CD14-positive monocyte (primary cell): ENCODE measurements around the gene RAI1. TPM values are rescaled to one million over a fixed set of nuclear protein-coding genes. Genes with fewer than 3 reads are reported as not detected.

Source experiments
- DNase-seq, 3 donors: peaks; one replicate each; pipeline ENCODE4 v3.0.0-alpha.2; 2011 to 2022
- H2AFZ ChIP-seq: 2 replicates; pipeline ENCODE4 v1.6.0; 2012; ENCODE audit warnings: mild to moderate bottlenecking, low read depth, low read length, inconsistent platforms; ENCODE audit not compliant: insufficient read depth, poor library complexity, severe bottlenecking
- H3K27ac ChIP-seq, 2 donors: 1 replicate in 1 of 2; 2 replicates in 1 of 2; pipeline ENCODE4 v1.5.1; 2012 to 2013; ENCODE audit warnings: low read length in 2 of 2, control low read depth in 1 of 2, inconsistent platforms in 1 of 2, low read depth in 1 of 2, mild to moderate bottlenecking in 1 of 2
- H3K27me3 ChIP-seq, 2 donors: one replicate each; pipeline versions ENCODE4 v1.6.0 to v1.6.1; 2011 to 2013; ENCODE audit warnings: low read length in 2 of 2; ENCODE audit not compliant: control insufficient read depth in 2 of 2, insufficient read depth in 2 of 2
- H3K36me3 ChIP-seq, 2 donors: replicated peaks in 1 of 2; 1 replicate in 1 of 2; 2 replicates in 1 of 2; pipeline versions ENCODE4 v1.5.1 to v1.6.1; 2012 to 2013; ENCODE audit warnings: low read length in 2 of 2, control low read depth in 1 of 2, inconsistent platforms in 1 of 2, mild to moderate bottlenecking in 1 of 2; ENCODE audit not compliant: insufficient read depth in 2 of 2, control insufficient read depth in 1 of 2
- H3K4me1 ChIP-seq, 2 donors: 1 replicate in 1 of 2; 2 replicates in 1 of 2; pipeline versions ENCODE4 v1.5.1 to v1.6.1; 2012 to 2013; ENCODE audit warnings: low read length in 2 of 2, control low read depth in 1 of 2, inconsistent platforms in 1 of 2, mild to moderate bottlenecking in 1 of 2, moderate library complexity in 1 of 2; ENCODE audit not compliant: insufficient read depth in 2 of 2, control insufficient read depth in 1 of 2
- H3K4me2 ChIP-seq: replicated peaks from 2 replicates; pipeline ENCODE3; 2012; ENCODE audit warnings: low read length, moderate library complexity, mild to moderate bottlenecking; ENCODE audit not compliant: poor library complexity, severe bottlenecking; ENCODE audit errors: extremely low read depth
- H3K4me3 ChIP-seq, 3 experiments: fragments of 200-600 bp in 1 of 3; sonication (generic) in 1 of 3; replicated peaks in 1 of 3; 1 replicate in 2 of 3; 2 replicates in 1 of 3; pipeline ENCODE4 v1.5.1; 2011 to 2013; ENCODE audit warnings: low read length in 3 of 3, mild to moderate bottlenecking in 3 of 3, control low read depth in 2 of 3, low read depth in 2 of 3, inconsistent platforms in 1 of 3, moderate library complexity in 1 of 3
- H3K79me2 ChIP-seq: 2 replicates; pipeline ENCODE4 v1.6.0; 2012; ENCODE audit warnings: mild to moderate bottlenecking, control low read depth, inconsistent platforms, low read length, moderate library complexity; ENCODE audit not compliant: insufficient read depth
- H3K9ac ChIP-seq: 2 replicates; pipeline ENCODE4 v1.6.0; 2017; ENCODE audit warnings: low read length, mild to moderate bottlenecking; ENCODE audit not compliant: insufficient read depth, poor library complexity, severe bottlenecking
- H3K9me3 ChIP-seq, 2 donors: replicated peaks in 1 of 2; 1 replicate in 1 of 2; 2 replicates in 1 of 2; pipeline versions ENCODE4 v1.5.1 to v1.6.1; 2012 to 2013; ENCODE audit warnings: low read length in 2 of 2, control low read depth in 1 of 2; ENCODE audit not compliant: control insufficient read depth in 1 of 2, insufficient read depth in 1 of 2
- H4K20me1 ChIP-seq: 2 replicates; pipeline ENCODE4 v1.6.0; 2012; ENCODE audit warnings: mild to moderate bottlenecking, low read length, control low read depth, moderate library complexity; ENCODE audit not compliant: insufficient read depth
- H3K27ac Mint-ChIP-seq, 7 donors: one replicate each; pipeline ENCODE4 v1.8.0; 2020; ENCODE audit warnings: mild to moderate bottlenecking in 7 of 7, mixed read lengths in 7 of 7, moderate library complexity in 6 of 7, inconsistent platforms in 2 of 7
- H3K27me3 Mint-ChIP-seq, 3 donors: one replicate each; pipeline ENCODE4 v1.8.0; 2021 to 2022; ENCODE audit warnings: low read depth in 3 of 3, mild to moderate bottlenecking in 3 of 3, mixed read lengths in 3 of 3, moderate library complexity in 3 of 3, inconsistent platforms in 1 of 3
- H3K36me3 Mint-ChIP-seq, 2 donors: one replicate each; pipeline ENCODE4 v1.8.0; 2020; ENCODE audit warnings: mixed read lengths in 2 of 2, inconsistent platforms in 1 of 2, mild to moderate bottlenecking in 1 of 2
- H3K4me1 Mint-ChIP-seq: one replicate; pipeline ENCODE4 v1.8.0; 2020; ENCODE audit warnings: mild to moderate bottlenecking, mixed read lengths
- H3K4me3 Mint-ChIP-seq, 2 donors: one replicate each; pipeline ENCODE4 v1.8.0; 2020; ENCODE audit warnings: mild to moderate bottlenecking in 2 of 2, mixed read lengths in 2 of 2, moderate library complexity in 1 of 2
- H3K9me3 Mint-ChIP-seq, 7 donors: one replicate each; pipeline ENCODE4 v1.8.0; 2020 to 2022; ENCODE audit warnings: mixed read lengths in 7 of 7, mild to moderate bottlenecking in 6 of 7, moderate library complexity in 6 of 7, inconsistent platforms in 2 of 7
- WGBS: methylation state at CpG from one replicate; pipeline ENCODE4 v1.1.5; 2013; ENCODE audit warnings: missing lambda C conversion rate; ENCODE audit not compliant: insufficient coverage; 5-methylcytosine and 5-hydroxymethylcytosine counted together
- intact Hi-C, 2 donors: fragments of 100-400 bp; cut with micrococcal nuclease; formaldehyde crosslinking; loops; one replicate each; pipeline versions ENCODE4 v1.15.0 to v1.15.1; 2023
- polyA plus RNA-seq, 3 donors: library from polyadenylated mRNA; depleted of rRNA in 1 of 3; unstranded in 2 of 3; stranded (reverse) in 1 of 3; fragments of 300-500 nt in 2 of 3; fragments of >200 nt in 1 of 3; fragmentation: Illumina TruSeq in 2 of 3; gene quantifications; 1 replicate in 2 of 3; 2 replicates in 1 of 3; pipeline ENCODE4 v1.2.3, GENCODE V29; 2012 to 2021
- TF ChIP-seq, protein P1 (sequence below): fragments of 200-600 bp; IDR thresholded peaks from one replicate; pipeline ENCODE4 v1.8.0; 2022; ENCODE audit warnings: antibody characterized with exemption, mild to moderate bottlenecking

RAI1 gene
- polyA plus RNA-seq, 3 donors = 0.89 to 4.4 (median 1.5) TPM

DNA sequence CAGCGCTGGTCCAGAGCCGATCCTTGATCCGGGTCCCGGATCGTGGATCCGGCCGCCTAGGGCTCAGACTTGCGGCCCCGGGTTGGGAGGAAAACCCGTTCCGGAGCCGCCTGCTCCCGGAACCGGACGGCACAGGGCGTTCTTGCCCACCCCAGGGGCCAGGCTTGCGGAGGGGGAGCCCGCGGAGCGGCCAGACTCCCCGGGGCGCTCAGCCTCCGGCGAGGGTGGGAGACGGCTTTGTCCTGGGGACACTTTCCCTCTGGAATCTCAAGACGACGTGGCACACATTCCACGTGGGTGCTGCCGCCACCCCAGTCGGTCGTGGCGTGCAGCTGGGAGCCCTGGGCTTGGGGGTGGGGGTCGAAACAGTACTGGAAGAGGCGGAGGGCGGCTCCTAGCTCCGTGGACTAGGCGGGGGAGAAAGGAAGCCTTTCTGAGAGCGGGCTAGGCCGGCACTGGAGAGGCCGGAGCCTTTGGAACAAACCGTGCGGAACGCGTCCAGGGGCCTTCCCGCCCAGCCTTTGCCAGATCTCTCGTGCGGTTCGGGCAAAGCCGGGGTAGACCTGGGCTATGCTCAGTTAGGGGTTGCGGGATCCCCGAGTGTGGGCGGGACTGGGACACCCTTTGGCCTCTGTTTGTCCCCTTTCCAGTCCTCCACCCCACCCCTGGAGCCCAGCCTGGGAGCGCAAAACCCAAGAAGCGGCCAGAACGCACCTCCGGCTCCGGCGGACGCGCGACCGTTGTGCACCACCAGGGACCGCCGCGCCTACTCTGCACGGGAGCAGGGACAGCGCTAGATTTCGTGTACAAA, 129.0 kb downstream of the RAI1 start:
- no peak overlapping the region for H3K9ac ChIP-seq
- no peaks in the 10 kb centered on the region for H3K79me2 ChIP-seq
- DNase-seq = no peak
- H2AFZ ChIP-seq = no peak overlapping the region
- H4K20me1 ChIP-seq = peaks cover 13% of the 10 kb centered on the region
- no peak overlapping the region for H3K4me3 ChIP-seq
- TF ChIP-seq, protein P1, sequence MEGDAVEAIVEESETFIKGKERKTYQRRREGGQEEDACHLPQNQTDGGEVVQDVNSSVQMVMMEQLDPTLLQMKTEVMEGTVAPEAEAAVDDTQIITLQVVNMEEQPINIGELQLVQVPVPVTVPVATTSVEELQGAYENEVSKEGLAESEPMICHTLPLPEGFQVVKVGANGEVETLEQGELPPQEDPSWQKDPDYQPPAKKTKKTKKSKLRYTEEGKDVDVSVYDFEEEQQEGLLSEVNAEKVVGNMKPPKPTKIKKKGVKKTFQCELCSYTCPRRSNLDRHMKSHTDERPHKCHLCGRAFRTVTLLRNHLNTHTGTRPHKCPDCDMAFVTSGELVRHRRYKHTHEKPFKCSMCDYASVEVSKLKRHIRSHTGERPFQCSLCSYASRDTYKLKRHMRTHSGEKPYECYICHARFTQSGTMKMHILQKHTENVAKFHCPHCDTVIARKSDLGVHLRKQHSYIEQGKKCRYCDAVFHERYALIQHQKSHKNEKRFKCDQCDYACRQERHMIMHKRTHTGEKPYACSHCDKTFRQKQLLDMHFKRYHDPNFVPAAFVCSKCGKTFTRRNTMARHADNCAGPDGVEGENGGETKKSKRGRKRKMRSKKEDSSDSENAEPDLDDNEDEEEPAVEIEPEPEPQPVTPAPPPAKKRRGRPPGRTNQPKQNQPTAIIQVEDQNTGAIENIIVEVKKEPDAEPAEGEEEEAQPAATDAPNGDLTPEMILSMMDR = no peak
- H3K27ac ChIP-seq = no peak overlapping the region
- H3K36me3 ChIP-seq = peaks cover 41 to 65% of the 10 kb centered on the region in 2 donors
- 95% methylated on average over 49 of the region's 68 CpGs for WGBS
- H3K4me3 Mint-ChIP-seq = no peak overlapping the region
- H3K9me3 ChIP-seq = no peaks in the 10 kb centered on the region
- peaks cover 0 to 3% (median 0%) of the 10 kb centered on the region in 3 donors for H3K27me3 Mint-ChIP-seq
- H3K27ac Mint-ChIP-seq = no peak overlapping the region
- no peaks in the 10 kb centered on the region for H3K4me1 ChIP-seq
- no peak overlapping the region for H3K4me2 ChIP-seq
- H3K27me3 ChIP-seq = no peaks in the 10 kb centered on the region
- no peaks in the 10 kb centered on the region for H3K4me1 Mint-ChIP-seq
- no peaks in the 10 kb centered on the region for H3K9me3 Mint-ChIP-seq
- H3K36me3 Mint-ChIP-seq = peaks cover 40 to 57% of the 10 kb centered on the region in 2 donors
- intact Hi-C loops = loop anchor here (5.0 to 10.0 kb wide), 2 partner anchors 215 to 227 kb away; partner anchors contain the start of genes ATPAF2 (in 1 of the 2) and GID4 (in 1 of the 2)

DNA sequence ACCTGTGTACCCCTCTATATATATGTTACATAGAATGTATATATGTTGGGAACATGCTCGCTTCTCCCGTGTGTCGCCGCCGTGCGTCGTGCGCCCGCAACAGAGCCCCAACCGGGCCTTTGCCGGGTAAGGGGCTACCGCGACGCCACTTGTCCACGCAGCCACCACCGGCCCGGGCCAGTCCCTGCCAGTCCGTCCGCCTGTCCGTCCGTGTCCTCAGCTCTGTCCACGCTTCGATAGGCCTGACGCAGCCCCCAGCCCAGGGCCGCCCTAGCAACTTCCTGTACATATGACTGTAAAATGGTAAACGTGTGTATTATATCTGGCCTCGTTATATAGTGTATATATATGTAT, 129.6 kb downstream of the RAI1 start:
- Histone ChIP-seq H2AFZ (no peak overlapping the region), H3K9ac (no peak overlapping the region), H3K4me1 (no peaks in the 10 kb centered on the region), H3K27ac (no peak overlapping the region), H3K4me2 (no peak overlapping the region), H3K36me3 (peaks cover 44 to 64% of the 10 kb centered on the region in 2 donors), H4K20me1 (peaks cover 16% of the 10 kb centered on the region), H3K9me3 (no peaks in the 10 kb centered on the region), H3K79me2 (no peaks in the 10 kb centered on the region), H3K27me3 (no peaks in the 10 kb centered on the region), H3K4me3 (no peak overlapping the region)
- Mint-ChIP-seq H3K36me3 (peaks cover 39 to 57% of the 10 kb centered on the region in 2 donors), H3K27ac (no peak overlapping the region), H3K4me3 (no peak overlapping the region), H3K9me3 (no peaks in the 10 kb centered on the region), H3K27me3 (peaks cover 0 to 3% (median 3%) of the 10 kb centered on the region in 3 donors), H3K4me1 (no peaks in the 10 kb centered on the region)
- DNase-seq = no peak
- intact Hi-C loops = loop anchor here (5.0 to 10.0 kb wide), 2 partner anchors 214 to 226 kb away; partner anchors contain the start of genes ATPAF2 (in 1 of the 2) and GID4 (in 1 of the 2)
- TF ChIP-seq, protein P1 = no peak
- WGBS = 98% methylated on average over 11 of the region's 27 CpGs
